PFSK-1 (cell line): Measurements from ENCODE around the gene GJC3.

ENCODE experiments used
- FOXP2 ChIP-seq: optimal IDR thresholded peaks from 2 replicates; pipeline ENCODE3; 2011; ENCODE audit warnings: borderline replicate concordance, control low read depth, inconsistent platforms; ENCODE audit not compliant: insufficient read depth; ENCODE audit errors: extremely low read length, extremely low read depth
- POLR2AphosphoS5 ChIP-seq: IDR thresholded peaks from 2 replicates; pipeline ENCODE4 v1.6.1; 2012; ENCODE audit warnings: low read depth, mild to moderate bottlenecking, control low read depth, low read length, moderate library complexity
- REST ChIP-seq, 2 experiments: IDR thresholded peaks; 2 replicates each; pipeline versions ENCODE4 v1.6.1 to v1.8.0; 2011 to 2012; ENCODE audit warnings: low read depth in 2 of 2, low read length in 2 of 2, control low read depth in 1 of 2, inconsistent platforms in 1 of 2, mild to moderate bottlenecking in 1 of 2, moderate library complexity in 1 of 2; ENCODE audit not compliant: insufficient read depth in 1 of 2
- SIN3A ChIP-seq: IDR thresholded peaks from 2 replicates; pipeline ENCODE4 v1.6.1; 2012; ENCODE audit warnings: mild to moderate bottlenecking, low read length, moderate library complexity, borderline replicate concordance; ENCODE audit not compliant: insufficient read depth
- TAF1 ChIP-seq: IDR thresholded peaks from 2 replicates; pipeline ENCODE4 v1.6.1; 2012; ENCODE audit warnings: low read length, control low read depth, borderline replicate concordance; ENCODE audit not compliant: insufficient read depth

The GJC3 gene

GRCh38 chr7:99897322-99898022 is 31.9 kb downstream of the GJC3 start:
- TF ChIP-seq TAF1 = no peak
- no peak for TF ChIP-seq REST (IDR thresholded peaks at IDR 0.05; ENCODE audit: insufficient read depth in 1 of 2, low read depth in 2 of 2, low read length in 2 of 2)
- TF ChIP-seq POLR2AphosphoS5 = no peak
- TF ChIP-seq SIN3A = no peak
- no peak for TF ChIP-seq FOXP2

DNA sequence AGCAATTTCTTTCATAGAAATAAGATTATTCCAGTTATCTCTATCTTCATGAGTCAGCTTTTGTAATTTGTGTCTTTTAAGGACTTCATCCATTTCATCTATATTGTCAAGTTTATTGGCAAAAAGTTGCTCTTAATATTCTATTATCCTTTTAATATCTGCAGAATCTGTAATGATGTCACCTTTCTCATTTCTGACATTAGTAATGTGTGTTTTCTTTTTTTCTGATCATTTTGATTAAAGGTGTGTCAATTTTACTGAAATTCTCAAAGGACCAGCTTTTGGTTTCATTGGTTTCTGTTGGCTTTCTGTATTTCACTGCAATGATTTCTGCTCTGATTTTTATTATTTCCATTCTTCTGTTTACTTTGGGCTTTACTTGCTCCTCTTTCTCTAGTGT is 34.7 kb downstream of the GJC3 start:
- TF ChIP-seq POLR2AphosphoS5 (no peak), REST (IDR thresholded peaks at IDR 0.05; ENCODE audit: insufficient read depth in 1 of 2, low read depth in 2 of 2, low read length in 2 of 2) (no peak), FOXP2 (no peak), SIN3A (no peak), TAF1 (no peak)

- TF ChIP-seq REST (IDR thresholded peaks at IDR 0.05; ENCODE audit: insufficient read depth in 1 of 2, low read depth in 2 of 2, low read length in 2 of 2) (no peak), TAF1 (no peak), FOXP2 (no peak), SIN3A (no peak), POLR2AphosphoS5 (no peak)
These were observed 36.1 kb downstream of the GJC3 start for GRCh38 chr7:99893280-99893679.

DNA sequence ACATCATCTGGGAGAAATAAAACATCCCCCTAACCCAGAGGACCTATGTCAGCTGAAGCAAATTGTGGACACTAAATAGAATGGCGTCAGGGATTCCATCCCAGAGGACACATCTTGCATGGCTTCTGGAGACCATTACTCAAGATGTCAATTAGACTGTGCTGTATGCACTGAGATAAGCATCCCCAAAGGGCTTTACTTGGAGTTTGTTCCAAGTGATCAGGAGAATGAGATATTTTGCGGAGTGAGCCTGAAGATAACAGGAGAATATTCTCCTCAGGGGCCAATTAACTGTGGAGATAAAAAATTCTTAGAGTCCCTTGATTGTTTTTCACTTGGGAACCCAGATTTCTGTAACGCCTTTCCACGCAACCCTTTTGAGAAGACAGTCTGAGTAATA is 48.0 kb downstream of the GJC3 start:
- no peak for TF ChIP-seq POLR2AphosphoS5
- no peak for TF ChIP-seq TAF1
- no peak for TF ChIP-seq FOXP2
- no peak for TF ChIP-seq REST (IDR thresholded peaks at IDR 0.05; ENCODE audit: insufficient read depth in 1 of 2, low read depth in 2 of 2, low read length in 2 of 2)
- TF ChIP-seq SIN3A = no peak

- TF ChIP-seq FOXP2 (no peak), POLR2AphosphoS5 (no peak), REST (IDR thresholded peaks at IDR 0.05; ENCODE audit: insufficient read depth in 1 of 2, low read depth in 2 of 2, low read length in 2 of 2) (no peak), SIN3A (no peak), TAF1 (no peak)
These were observed 52.5 kb downstream of the GJC3 start, which contains the start of gene OR2AE1 for GRCh38 chr7:99876933-99877332. Gene OR2AE1, minus strand, starts transcription at chr7:99877033. Its CDS starts 0 bp downstream, at chr7:99877033.
